OCI-M1 (cell line): ENCODE data around the gene DIRAS1.

Experiments used
- DNase-seq: peaks from one replicate; lab custom pipeline; 2025; lab: John Stamatoyannopoulos, UW

Gene DIRAS1

GRCh38 chr19:2755448-2755705 is 34.2 kb upstream of the DIRAS1 start:
- DNase-seq = no peak

- DNase-seq = no peak
Measured at GRCh38 chr19:2754659-2755447, 33.7 kb upstream of the DIRAS1 start.

- no peak for DNase-seq
Measured at GRCh38 chr19:2751438-2751830, 30.3 kb upstream of the DIRAS1 start.

GRCh38 chr19:2750808-2751437 is 29.8 kb upstream of the DIRAS1 start:
- no peak for DNase-seq

GRCh38 chr19:2747349-2747748 is 26.2 kb upstream of the DIRAS1 start:
- DNase-seq = no peak

- no peak for DNase-seq
Measured at GRCh38 chr19:2744113-2744512, 22.9 kb upstream of the DIRAS1 start.

- no peak for DNase-seq
Measured at GRCh38 chr19:2743099-2743498, 21.9 kb upstream of the DIRAS1 start.

- DNase-seq = no peak
Measured at GRCh38 chr19:2740314-2740656, 19.1 kb upstream of the DIRAS1 start.

- DNase-seq = peak; percentile 96
Measured at GRCh38 chr19:2739602-2740313, 18.6 kb upstream of the DIRAS1 start, which contains the start of gene SLC39A3. TSS of gene SLC39A3 (minus strand) at chr19:2740017. CDS start at chr19:2737257, 2,760 bp downstream.

- DNase-seq = no peak
Measured at GRCh38 chr19:2736550-2737190, 15.5 kb upstream of the DIRAS1 start.

- no peak for DNase-seq
Measured at GRCh38 chr19:2735374-2735773, 14.2 kb upstream of the DIRAS1 start.

- DNase-seq = no peak
Measured at GRCh38 chr19:2734589-2735288, 13.6 kb upstream of the DIRAS1 start.

GRCh38 chr19:2733930-2734588 is 12.9 kb upstream of the DIRAS1 start:
- DNase-seq = no peak

- DNase-seq = no peak
Measured at GRCh38 chr19:2732883-2733282, 11.7 kb upstream of the DIRAS1 start.

- DNase-seq = no peak
Measured at GRCh38 chr19:2732157-2732725, 11.1 kb upstream of the DIRAS1 start.

GRCh38 chr19:2731181-2731995 is 10.2 kb upstream of the DIRAS1 start:
- DNase-seq = no peak

GRCh38 chr19:2729943-2730818 is 9.0 kb upstream of the DIRAS1 start:
- DNase-seq = no peak

GRCh38 chr19:2728783-2729387 is 7.7 kb upstream of the DIRAS1 start:
- DNase-seq = no peak

- DNase-seq = no peak
Measured at GRCh38 chr19:2727640-2727944, 6.4 kb upstream of the DIRAS1 start.
